Astrocyte of the hippocampus (primary cell): ENCODE results near the gene HUNK.
A peak's percentile ranks its signal among the peaks of the same experiment; 100 is the strongest.

Source experiments
- DNase-seq: peaks from one replicate; pipeline ENCODE4 v3.0.0; 2011; ENCODE audit warnings: low read depth, low spot score

Gene HUNK

DNA sequence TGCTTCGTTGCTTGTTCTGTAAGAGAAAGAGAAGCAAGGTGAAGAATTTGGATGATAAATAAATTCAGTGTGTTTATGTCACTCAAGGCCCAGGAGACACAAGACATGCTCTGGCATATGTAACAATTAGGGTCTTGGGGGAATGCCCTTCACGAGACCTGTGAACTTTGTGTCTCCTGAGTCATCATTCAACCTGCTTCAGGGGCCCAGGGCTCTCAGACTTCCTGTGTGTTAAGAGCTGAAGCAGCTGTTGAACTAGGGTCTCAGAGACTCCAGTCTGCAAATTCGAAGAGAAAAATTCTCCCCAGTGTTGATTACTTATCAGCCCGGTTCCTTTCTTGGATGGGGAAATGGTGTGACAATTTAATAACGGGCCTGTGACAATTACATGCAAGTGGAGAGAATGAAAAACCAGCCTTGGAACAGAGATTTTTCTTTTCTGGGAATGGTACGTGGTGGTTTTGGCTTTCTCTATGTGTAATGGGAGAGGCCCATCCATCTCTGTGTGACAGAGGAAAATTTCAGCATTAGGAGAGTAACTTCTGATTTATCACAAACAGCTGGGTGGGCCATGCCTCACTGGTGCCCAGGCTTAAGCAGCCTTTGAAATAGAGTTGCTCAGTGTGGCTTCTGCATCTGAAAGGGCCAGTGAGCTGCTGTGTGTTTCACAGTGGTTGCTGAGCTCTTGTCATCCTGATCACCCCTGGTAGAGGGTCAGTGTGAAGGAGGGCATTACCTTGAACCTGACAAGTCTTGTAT, 22.4 kb downstream of the HUNK start:
- DNase-seq, result no peak

DNA sequence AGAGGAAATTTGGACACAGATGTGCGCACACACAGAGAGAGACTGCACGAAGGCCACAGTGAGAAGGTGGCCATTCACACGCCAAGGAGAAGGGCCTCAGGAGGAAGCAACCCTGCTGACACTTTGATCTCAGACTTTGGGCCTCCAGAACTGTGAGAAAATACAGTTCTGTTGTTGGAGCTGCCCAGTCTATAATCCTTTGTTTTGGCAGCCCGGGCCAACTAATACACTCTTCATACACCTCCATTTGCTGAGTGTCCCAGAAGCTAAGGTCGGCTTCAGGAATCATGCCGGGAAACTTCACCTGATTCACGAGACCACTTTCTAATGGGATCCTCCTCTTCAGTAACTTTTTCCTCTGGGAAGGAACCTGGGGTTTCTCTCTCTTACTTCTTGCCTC, 23.2 kb downstream of the HUNK start:
- no peak for DNase-seq

DNA sequence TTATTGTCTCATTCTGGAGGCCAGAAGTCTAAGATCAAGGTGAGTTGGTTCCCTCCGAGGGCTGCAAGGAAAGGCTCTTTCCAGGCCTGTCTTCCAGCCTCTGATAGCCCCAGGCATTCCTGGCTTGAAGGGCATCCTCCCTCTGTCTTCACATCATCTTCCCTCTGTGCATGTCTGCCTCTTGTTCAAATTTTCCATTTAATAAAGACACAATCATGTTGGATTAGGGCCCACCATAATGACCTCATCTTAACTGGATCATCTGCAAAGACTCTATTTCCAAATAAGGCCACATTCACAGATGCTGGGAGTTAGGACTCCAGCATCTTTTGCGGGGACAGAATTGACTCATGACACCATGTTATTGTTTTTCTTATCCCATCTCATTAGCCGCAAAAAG, 24.5 kb downstream of the HUNK start:
- DNase-seq, result no peak

DNA sequence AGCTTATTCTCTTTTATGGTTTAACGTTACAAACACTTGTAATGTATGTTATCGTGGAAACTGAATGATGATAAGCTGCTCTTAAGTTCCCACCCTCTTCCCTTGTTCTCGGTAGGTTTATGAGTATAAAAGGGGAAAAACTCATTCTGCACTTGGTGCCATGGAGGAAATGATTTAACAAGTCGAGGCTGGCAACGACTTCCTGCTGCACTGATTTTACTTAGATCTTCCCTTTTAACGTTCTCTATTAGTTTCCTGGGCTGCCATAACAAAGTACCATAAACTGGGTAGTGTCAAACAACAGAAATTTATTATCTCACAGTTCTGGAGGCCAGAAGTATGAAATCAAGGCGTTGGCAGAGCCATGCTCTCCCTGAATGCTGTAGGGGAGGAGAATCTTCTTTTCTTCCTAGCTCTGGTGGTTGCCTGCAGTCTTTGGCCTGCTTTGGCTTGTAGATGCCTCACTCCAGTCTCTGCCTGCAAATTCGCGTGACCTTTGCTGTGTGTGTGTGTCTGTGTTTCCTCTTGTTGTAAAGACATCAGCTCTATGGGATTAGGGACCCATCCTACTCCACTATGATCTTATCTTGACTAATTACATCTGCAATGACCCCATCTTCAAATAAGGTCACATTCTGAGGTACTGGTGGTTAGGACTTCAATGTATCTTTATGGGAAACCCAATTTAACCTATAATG, 26.3 kb downstream of the HUNK start:
- no peak for DNase-seq

DNA sequence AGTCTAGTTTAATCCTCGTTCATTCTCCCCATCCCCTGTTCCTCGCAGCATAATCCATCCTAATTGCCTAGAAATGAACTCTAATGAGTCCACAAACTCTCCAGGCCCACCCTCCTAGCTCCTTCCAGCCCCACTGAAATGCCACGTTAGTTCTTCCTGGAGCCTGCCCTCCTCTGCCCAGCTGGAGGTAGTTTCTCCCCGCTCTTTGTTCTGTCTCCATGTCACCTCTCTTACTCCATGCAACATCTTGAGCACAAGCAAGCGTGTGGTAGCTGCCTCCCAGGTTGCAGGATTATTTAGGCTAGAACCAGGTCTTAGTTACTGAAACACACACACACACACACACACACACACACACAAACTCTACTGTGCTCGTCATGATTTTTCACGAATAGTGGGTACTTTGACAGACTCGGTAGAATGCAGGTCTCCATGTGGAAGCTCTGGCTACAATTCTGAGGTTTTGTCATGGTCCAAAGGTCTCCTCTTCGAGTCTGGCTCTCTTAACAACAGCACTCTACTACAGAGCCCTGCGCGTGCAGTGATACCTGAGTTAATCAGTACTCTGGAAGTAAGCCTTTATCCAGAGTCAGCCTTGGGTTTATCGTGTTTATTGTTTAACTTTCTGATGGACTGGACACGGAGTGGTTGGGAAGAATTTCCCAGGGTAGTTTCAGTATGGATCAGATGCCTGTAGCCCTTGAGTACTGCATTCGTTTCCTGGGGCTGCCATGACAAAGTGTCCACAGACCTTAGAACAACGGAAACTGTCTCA, 27.5 kb downstream of the HUNK start:
- no peak for DNase-seq

DNA sequence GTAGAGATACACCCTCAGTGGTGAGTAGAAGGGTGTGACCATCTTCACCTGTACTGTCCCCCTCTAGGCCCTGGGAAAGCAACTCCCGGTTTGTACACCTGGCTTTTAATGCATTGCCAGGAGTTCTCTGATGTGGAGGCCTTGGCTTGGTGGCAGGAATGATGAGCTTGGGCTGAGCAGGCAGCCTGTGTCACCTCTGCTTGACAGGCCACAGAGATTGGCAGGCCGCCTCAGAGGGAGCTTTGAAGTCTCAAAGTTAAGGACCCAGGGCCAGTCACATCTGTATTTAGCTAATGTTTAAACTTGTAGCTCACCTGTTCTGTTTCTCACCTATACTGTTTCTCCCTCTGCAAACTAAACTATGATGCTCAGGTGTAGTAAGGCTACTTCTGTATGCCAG, 28.5 kb downstream of the HUNK start:
- DNase-seq, result no peak

DNA sequence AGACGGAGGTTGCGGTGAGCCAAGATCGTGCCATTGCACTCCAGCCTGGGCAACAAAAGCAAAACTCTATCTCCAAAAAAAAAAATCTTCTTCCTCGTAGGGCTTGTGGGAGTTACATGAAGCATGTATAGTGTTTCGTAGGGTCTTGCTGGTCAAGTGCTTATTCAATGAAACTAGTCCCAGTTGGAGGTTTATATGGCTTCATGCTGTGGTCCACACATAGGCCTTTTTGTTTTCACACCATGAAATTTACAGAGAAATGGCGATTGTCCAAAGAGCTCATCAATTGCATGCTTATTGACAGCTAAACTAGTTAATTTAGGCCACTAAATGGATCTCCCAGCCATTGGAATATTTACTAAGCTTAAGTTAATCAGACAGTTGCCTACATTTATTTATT, 29.6 kb downstream of the HUNK start:
- DNase-seq, result no peak

DNA sequence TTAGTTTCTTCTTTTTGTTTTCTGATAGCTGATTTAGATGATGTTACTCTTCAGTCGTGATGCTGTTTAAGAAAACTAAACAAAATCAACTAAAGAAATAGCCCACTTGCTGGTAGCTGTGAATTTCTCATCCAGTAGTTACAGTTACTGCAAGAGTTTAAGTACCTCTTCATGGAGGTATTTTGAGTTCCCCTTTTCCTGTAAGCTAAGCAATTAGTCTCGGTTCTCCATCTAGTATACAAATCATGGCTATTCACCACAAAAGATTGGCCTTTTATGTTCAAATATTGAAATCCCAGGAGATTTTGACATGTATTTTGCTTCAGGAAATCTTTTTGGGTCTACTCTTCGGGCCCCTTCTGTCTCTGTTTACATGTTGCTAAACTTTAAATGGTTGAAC, 31.1 kb downstream of the HUNK start:
- no peak for DNase-seq

DNA sequence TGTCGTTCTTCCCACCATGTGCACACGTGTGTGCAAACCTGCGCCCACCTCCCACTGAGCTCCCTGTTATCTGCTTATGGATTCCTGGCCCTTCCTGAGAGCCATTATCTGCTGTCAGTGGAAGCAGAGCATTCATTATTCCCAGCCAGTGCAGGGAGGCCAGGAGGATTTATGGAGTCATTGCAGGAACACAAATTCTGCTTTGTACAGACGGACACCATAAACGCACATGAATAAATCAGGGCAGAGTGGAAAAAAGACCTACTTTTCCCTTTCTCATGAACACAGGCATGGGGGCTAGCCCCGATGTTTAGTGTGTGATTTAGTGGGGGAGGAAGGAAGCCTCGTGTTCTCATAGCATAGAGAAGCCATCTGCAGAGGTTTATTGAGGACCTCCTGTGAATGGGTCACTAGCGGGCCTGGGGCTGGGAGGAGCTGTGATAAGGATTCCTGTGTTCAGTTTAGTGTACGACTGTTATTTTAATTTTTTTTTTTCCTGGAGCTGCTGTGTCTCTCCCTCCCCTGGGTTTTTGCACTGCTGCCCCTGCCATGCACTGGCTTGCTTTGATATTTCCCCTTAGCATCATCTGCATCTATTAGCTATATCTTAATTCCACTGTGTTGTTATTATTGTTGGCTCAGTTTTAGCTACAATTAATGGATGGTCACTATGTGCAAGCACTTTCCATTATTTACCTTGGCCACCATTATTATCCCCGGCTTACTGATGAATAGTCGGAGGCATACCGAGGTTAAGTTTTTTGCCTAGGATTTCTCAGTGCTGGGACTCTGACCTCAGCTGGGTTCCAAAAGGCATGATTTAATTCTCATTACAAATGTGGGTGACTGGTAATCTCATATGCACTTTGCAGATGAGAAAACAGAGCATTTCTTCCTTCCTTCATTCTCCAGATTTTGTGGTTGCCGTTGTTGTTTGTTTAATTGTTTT, 33.0 kb downstream of the HUNK start:
- DNase-seq, result peak; percentile 86

DNA sequence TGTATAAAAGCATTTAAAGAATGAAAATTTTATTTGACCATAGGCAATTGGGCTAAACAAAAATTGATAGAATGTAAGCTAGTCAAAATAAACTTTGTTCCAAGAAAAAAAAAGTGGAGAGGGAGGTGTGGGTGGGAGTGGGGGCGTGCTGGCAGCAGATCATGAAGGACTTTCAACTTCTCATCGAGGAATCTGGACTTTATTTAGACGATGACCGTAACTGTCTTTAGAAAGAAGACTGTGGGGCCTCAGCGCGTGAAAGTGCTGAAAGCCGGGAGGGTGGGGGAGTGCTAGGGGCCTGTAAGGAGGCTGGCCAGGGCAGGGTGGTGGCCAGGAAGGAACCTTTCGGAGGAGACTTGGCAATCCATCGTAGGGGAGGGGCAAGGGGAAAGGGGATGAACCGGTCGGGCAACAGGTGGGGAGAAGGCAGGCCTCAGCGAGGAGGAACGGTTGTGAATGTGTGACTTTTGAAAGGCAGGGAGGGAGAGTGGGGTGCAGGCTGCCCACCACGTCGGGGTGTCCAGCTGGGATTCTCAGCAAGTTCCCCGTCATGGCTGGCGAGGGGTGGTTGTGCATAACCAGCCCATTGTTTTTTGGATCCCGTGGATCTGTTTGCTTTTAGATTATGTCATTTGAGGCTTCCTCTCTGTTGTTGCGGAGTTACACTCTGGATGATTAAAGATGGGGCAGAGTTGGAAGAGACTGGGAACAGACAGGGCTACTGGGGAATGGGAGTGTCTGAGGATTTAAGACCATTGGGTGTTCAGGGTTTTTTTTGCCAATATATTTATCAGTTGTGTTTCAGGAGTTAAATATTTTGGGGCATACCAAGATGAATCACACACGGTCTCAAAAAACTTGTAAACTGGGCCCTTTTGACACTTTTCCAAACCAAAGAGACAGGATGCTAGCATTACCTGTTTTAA, 35.5 kb downstream of the HUNK start:
- peak; percentile 33 for DNase-seq

DNA sequence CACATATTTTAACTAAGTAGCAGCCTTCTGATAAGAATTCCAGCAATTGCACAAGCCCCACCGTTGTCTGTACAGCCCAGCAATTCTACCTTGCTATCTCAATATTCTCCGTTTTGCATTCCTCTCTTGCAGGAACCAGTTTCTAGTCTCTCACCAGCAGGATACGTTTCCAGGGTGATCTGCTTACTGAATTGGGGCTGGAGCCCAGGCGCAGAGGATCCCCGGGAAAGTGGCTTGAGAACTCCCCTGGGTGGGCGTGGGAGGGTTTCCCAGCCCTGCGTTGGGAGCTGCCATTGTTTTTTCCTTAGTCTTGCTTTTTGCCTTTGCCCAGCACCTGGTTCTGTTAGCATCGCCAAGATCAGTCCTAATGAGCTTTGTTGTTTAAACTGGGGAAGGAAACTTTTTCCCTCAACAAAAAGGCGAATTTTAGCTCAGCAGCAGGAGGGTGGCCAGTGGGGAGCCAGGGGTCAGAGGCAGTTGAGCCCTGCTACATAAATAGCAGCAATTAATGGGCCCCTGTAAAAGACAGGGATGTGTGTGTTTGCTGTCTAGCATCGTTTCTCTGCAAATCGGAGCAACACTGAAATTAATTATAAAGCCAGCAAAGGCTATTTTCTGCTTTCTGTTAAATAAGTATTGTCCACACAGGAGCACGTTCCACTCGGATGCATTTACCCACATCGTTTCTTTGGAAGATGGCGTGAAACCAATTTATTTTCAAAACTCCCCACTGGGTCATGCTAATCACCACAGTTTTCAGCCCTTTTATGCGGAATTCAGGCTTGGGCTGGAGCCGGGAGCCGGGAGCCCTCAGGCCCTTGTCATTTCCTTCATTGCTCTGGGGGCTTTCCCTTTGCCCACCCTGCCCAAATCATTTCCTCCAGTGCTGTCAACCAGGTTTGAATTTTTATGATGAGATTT, 36.6 kb downstream of the HUNK start:
- peak; percentile 32 for DNase-seq

DNA sequence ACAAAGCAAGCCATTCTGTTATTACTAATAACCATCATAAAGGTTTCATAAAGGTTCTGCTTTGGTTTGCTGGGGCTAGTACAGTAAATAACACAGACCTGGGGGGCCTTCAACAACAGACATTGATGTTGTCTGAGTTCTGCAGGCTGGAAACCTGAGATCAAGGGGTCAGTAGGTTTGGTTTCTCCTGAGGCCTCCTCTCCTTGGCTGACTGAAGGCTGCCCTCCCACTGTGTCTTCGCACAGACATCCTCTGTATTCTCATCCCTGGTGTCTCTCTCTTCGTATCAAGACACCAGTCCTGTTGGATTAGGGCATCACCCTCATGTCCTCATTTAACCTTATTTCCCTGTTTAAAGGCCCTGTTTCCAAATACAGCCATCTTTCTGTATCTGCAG, 37.3 kb downstream of the HUNK start:
- DNase-seq, result no peak

DNA sequence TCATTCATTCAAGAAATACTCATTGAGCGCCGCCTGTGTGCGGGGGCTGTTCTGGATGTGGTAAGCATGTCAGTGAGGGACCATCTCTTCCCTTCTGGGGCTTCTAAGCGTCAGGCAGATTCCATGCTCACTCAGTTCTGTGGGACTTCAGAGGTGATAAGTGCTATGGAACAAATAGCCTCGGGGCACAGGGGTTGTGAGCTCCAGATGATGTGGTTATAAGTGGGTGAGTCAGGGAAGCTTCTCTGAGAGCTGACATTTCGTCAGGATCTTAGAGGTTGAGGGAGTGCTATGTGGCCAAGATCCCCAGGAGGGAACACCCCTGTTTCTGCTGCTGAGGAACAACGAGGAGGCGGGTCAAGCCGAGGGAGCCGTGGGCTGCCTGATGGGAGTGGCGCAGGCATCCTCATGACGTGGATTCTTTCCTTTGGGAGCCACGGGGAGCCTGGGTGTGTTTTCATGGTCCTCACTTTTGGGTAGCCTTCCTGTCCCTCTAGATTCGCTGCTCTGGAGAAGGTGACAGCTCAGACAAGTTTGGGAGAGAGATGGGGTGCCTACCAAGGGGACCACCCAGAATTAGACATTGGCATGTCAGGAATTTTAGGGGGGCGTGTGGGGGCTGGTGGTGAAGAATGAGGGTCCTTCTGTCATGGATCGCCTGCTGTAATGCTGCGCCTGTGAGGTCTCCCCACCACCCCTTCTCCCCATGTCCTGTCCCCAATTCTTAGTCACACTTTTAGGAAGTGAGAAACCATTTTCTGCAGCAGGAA, 38.5 kb downstream of the HUNK start:
- peak; percentile 16 for DNase-seq

DNA sequence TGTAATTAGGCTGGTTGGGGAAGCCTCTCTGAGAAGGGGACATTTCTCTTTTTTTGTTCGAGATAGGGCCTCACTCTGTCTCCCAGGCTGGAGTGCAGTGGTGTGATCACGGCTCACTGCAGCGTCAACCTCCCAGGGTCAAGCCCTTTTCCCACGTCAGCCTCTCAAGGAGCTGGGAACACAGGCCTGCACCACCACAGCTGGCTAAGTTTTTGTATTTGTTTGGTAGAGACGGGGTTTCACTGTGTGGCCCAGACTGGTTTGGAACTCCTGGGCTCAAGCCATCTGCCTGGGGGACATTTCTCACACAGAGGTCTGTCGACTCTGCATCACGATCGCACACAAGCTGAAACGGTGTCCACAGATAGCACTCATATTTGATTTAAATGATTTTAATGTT, 39.7 kb downstream of the HUNK start:
- no peak for DNase-seq

DNA sequence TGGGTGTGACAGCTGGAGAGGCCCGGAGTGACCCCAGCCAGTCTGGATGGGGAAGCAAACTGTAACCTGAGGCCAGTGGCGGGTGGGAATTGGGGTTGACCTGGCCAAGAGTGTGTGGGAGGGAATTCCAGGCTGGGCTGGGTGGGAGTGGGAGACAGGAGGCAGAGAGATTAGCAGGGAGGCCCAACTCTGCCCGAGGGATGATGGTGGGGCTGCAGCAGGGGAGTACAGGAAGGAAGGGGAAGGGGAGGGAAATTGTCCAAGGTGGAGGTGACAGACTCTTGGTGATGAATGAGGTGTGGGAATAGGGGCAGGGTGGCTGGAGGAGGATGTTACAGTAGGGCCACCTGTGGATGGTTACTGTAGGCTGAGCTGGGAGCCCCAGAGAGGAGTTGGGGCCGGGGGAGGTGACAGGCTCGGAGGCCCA, 40.4 kb downstream of the HUNK start:
- no peak for DNase-seq

DNA sequence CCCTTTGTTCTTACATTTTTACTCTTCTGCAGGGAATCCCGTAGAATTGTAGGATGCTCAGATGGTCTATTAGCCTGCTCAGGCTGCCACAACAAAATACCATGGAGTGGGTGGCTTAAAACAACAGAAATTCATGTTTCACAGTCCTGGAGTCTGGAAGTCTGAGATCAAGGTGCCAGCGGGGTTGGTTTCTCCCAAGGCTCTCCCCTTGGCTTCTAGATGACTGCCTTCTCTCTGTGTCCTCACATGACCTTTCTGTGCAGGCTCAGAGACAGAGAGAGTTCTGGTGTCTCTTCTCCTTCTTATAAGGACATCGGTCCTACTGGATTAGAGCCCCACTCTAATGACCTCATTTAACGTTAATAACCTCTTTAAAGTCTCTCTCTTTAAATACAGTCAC, 41.7 kb downstream of the HUNK start:
- no peak for DNase-seq

DNA sequence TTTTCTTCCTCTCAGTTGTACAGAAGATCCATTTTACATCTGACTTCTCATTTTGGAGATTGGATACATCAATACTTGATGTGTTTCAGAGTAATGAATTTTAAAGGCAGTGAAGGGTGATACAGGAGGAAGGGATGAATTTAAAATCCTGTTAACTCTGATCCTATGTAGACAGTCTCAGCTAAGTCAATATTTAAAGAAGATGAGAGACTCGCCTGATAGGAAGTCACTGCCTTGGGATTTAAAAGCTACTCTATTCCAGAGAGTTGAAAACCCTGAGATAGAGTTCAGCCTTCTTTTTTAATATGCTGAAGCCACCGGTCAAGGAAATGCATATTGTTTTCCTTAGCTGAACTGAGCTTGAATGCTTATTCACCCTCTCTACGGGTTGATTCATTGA, 42.7 kb downstream of the HUNK start:
- no peak for DNase-seq

DNA sequence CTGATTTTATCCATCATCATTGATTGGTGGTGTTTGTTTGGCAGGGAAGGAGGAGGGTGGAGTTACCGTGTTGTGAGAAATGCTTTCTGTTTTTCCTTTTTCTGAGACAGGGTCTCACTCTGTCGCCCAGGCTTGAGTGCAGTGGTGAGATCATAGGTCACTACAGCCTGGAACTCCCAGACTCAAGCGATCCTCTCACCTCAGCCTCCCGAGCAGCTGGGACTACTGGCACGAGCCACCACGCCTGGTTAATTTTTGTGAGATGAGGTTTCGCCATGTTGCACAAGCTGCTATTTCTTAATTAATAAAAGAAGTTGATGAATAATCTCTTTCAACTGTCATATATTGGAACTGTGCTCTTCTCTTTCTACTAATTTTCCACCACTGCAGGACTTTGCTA, 44.3 kb downstream of the HUNK start:
- no peak for DNase-seq
